Measurements from ENCODE around the gene PCSK2. TPM values are rescaled to one million over a fixed set of nuclear protein-coding genes. Genes with fewer than 3 reads are reported as not detected.

PCSK2 gene
- total RNA-seq, 3 donors from 2014 or later (not counting 1 experiment from before 2014, with no cell fraction given): not detected

GRCh38 chr20:17304774-17305173 is 77.9 kb downstream of the PCSK2 start:
- H3K27ac ChIP-seq (ENCODE audit: low read length): no peak overlapping the region
- Mint-ChIP-seq H3K4me3 (no peak overlapping the region), H3K27me3 (ENCODE audit: low read depth in 2 of 2) (peaks cover under 1 to 7% of the 10 kb centered on the region in 2 donors), H3K9me3 (peaks cover 0 to 2% of the 10 kb centered on the region in 2 donors), H3K27ac (no peak overlapping the region), H3K4me1 (no peaks in the 10 kb centered on the region), H3K36me3 (no peaks in the 10 kb centered on the region)
- no peaks in the 10 kb centered on the region for H3K36me3 ChIP-seq (ENCODE audit: control insufficient read depth, insufficient read depth, low read length)
- DNase-seq (no peak), ATAC-seq (no peak)
- H3K4me3 ChIP-seq (ENCODE audit: low read length): no peak overlapping the region
- no peak for TF ChIP-seq CTCF (IDR thresholded peaks at IDR 0.05)
- intact Hi-C loops (cut with micrococcal nuclease): no loop called here
- H3K9me3 ChIP-seq (ENCODE audit: control insufficient read depth, insufficient read depth, low read length): no peaks in the 10 kb centered on the region
- no peaks in the 10 kb centered on the region for H3K4me1 ChIP-seq (ENCODE audit: control insufficient read depth, insufficient read depth, low read length)
- H3K27me3 ChIP-seq (ENCODE audit: control insufficient read depth, insufficient read depth, low read length): peaks cover 2% of the 10 kb centered on the region
- WGBS (ENCODE audit: insufficient coverage): 54% methylated on average over 2 of the region's 3 CpGs

- peaks cover 0 to 6% of the 10 kb centered on the region in 2 donors for H3K27me3 Mint-ChIP-seq (ENCODE audit: low read depth in 2 of 2)
Measured at GRCh38 chr20:17306427-17306826, 79.6 kb downstream of the PCSK2 start.

GRCh38 chr20:17314264-17314663 is 87.4 kb downstream of the PCSK2 start:
- H3K27me3 Mint-ChIP-seq (ENCODE audit: low read depth in 2 of 2): peaks cover 30 to 53% of the 10 kb centered on the region in 2 donors
- DNase-seq: no peak
- no peaks in the 10 kb centered on the region for H3K9me3 Mint-ChIP-seq
- Histone ChIP-seq H3K9me3 (ENCODE audit: control insufficient read depth, insufficient read depth, low read length) (no peaks in the 10 kb centered on the region), H3K4me3 (ENCODE audit: low read length) (no peak overlapping the region), H3K27me3 (ENCODE audit: control insufficient read depth, insufficient read depth, low read length) (peaks cover 10% of the 10 kb centered on the region), H3K4me1 (ENCODE audit: control insufficient read depth, insufficient read depth, low read length) (no peaks in the 10 kb centered on the region), H3K27ac (ENCODE audit: low read length) (no peak overlapping the region), H3K36me3 (ENCODE audit: control insufficient read depth, insufficient read depth, low read length) (no peaks in the 10 kb centered on the region)
- WGBS (ENCODE audit: insufficient coverage): 86% methylated on average over 4 of the region's 5 CpGs
- no peak overlapping the region for H3K27ac Mint-ChIP-seq
- intact Hi-C loops (cut with micrococcal nuclease): no loop called here
- ATAC-seq: no peak
- no peaks in the 10 kb centered on the region for H3K36me3 Mint-ChIP-seq
- no peak overlapping the region for H3K4me3 Mint-ChIP-seq
- no peaks in the 10 kb centered on the region for H3K4me1 Mint-ChIP-seq
- no peak for TF ChIP-seq CTCF (IDR thresholded peaks at IDR 0.05)

More at GRCh38 chr20:17306427-17306826, 79.6 kb downstream of the PCSK2 start:
- Histone ChIP-seq H3K27me3 (ENCODE audit: control insufficient read depth, insufficient read depth, low read length) (peaks cover 2% of the 10 kb centered on the region), H3K27ac (ENCODE audit: low read length) (no peak overlapping the region), H3K4me3 (ENCODE audit: low read length) (no peak overlapping the region), H3K9me3 (ENCODE audit: control insufficient read depth, insufficient read depth, low read length) (no peaks in the 10 kb centered on the region), H3K4me1 (ENCODE audit: control insufficient read depth, insufficient read depth, low read length) (no peaks in the 10 kb centered on the region), H3K36me3 (ENCODE audit: control insufficient read depth, insufficient read depth, low read length) (no peaks in the 10 kb centered on the region)
- no peak overlapping the region for H3K4me3 Mint-ChIP-seq
- H3K27ac Mint-ChIP-seq: no peak overlapping the region
- no peak for ATAC-seq
- intact Hi-C loops (cut with micrococcal nuclease): no loop called here
- no peak for TF ChIP-seq CTCF (IDR thresholded peaks at IDR 0.05)
- no peak for DNase-seq
- H3K4me1 Mint-ChIP-seq: no peaks in the 10 kb centered on the region
- peaks cover 0 to 2% of the 10 kb centered on the region in 2 donors for H3K9me3 Mint-ChIP-seq
- H3K36me3 Mint-ChIP-seq: no peaks in the 10 kb centered on the region
- WGBS (ENCODE audit: insufficient coverage): 79% methylated on average over 4 of the region's 4 CpGs
